ENCODE measurements around the gene VTI1A.
A peak's percentile ranks its signal among the peaks of the same experiment; 100 is the strongest.
"Not testable (repeated sequence)": the region's sequence is repeated elsewhere in the genome, so short reads cannot be mapped to it uniquely, and the experiment has no call there.

VTI1A gene

GRCh38 chr10:112454910-112455779, 8.1 kb downstream of the VTI1A start:
- DNase-seq: no peak

GRCh38 chr10:112456533-112456932, 9.5 kb downstream of the VTI1A start:
- peak in 1 of 2 donors; percentile 11 for DNase-seq

- DNase-seq: no peak
These were observed 13.4 kb downstream of the VTI1A start for GRCh38 chr10:112460366-112460765.

- DNase-seq: peak; percentile 47 to 69
These were observed 14.2 kb downstream of the VTI1A start for GRCh38 chr10:112461029-112461887.

DNA sequence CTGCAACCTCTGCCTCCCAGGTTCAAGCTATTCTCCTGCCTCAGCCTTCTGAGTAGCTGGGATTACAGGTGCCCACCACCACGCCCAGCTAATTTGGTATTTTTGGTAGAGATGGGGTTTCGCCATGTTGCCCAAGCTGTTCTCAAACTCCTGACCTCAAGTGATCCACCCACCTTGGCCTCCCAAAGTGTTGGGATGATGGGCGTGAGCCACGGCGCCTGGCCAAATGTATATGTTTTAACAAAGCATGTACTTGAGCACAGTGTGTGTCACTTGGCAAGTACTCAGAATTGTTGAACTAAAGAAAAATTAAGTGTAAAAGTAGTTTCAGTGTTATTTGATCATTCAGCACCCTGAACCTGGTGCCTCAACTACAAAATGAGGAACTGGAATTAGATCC, 17.1 kb downstream of the VTI1A start:
- not testable (repeated sequence) for DNase-seq

DNA sequence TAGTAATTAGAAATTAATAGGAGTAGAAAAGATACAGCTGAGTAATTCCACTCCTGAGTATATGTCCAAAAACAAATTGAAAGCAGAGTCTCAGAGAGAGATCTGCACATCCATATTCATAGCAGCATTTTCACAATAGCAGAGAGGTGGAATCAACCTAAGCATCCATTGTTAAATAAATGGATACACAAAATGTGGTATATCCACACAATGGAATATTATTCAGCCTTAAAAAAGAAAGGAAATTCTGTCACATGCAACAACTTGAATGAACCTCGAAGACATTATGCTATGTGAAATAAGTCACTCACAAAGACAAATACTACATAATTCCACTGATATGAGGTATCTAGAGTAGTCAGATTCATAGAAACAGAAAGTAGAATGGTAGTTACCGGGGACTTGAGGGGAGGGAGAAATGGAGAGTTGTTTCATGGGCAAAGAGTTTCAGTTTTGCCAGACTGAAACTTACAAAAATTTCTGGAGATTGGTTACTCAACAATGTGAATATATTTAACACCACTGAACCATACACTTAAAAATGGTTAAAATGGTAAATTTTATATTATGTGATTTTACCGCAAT, 18.4 kb downstream of the VTI1A start:
- no peak for DNase-seq

DNA sequence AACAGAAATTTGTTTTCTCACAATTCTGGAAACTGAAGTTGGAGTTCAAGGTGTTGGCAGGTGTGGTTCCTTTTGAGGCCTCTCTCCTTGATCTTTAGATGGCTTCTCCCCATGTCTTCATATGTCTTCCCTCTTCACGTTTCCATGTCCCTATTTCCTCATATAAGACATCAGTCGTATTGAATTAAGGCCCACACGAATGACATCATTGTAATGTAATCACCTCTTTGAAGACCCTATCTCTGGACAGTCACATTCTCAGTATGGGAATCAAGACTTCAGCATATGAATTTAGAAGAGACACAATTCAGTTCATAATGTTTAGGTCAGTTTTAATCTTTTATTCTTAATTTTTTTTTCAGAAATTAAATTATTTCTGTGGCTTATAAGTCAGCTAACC, 19.8 kb downstream of the VTI1A start:
- no peak for DNase-seq

- DNase-seq: no peak
These were observed 20.6 kb downstream of the VTI1A start for GRCh38 chr10:112467541-112468075.

- DNase-seq: peak; percentile 12 to 32
These were observed 25.0 kb downstream of the VTI1A start for GRCh38 chr10:112471878-112472487.

GRCh38 chr10:112475575-112476218, 28.7 kb downstream of the VTI1A start:
- DNase-seq: no peak

GRCh38 chr10:112481602-112482001, 34.6 kb downstream of the VTI1A start:
- DNase-seq: no peak

DNA sequence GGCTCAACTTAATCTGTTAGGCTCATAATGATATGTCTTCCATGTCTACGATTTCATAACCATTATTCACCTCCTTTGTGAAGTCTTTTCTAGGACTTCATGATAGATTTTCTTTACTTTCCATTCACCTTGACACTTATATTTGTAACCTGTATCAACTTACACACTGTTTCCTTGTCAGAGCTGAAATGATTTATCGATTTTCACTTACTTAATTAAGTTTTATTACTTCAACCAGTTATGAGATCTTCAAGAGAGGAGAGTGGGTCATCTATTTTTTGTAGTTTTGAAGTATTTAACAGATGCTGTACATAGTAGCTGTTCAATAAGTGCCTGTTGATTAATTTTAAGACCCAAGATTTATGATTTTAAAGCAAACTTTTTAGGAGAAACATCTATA, 37.4 kb downstream of the VTI1A start:
- no peak for DNase-seq

GRCh38 chr10:112487964-112488363, 40.9 kb downstream of the VTI1A start:
- no peak for DNase-seq

GRCh38 chr10:112490545-112490944, 43.5 kb downstream of the VTI1A start:
- DNase-seq: no peak

DNA sequence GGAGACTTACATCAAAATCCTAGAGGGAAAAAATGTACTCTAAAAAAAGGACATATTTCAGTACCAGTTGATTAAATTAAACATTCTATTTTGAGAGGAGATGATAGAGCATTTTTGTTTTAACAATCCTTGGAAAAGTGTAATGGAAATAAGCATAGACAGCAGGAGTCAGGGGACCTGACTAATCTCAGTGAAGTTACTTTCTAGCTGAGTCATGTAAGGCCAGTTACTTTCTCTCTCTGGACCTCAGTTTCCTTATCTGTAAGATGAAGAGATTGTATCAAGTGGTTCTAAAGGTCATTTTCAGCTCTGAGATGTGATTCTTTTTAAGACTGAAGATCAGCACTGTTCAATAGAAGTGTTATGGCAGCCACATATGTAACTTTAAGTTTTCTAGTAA, 44.1 kb downstream of the VTI1A start:
- no peak for DNase-seq

DNA sequence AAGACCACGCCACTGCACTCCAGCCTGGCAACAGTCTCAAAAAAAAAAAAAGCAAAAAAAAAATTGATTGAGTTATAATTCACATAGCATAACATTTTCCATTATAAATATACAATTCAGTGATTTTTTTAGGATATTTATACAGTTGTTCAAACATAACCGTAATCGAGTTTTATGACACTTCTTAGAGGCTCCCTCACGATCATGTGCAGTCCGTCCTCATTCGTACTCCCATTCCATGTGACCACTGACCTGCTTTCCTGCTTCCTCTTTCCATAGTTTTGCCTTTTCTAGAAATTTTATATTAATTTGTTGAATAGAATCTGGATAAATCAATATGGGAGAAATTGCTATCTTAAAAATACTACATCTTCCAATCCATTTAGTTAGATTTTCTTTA, 45.7 kb downstream of the VTI1A start:
- no peak for DNase-seq

DNA sequence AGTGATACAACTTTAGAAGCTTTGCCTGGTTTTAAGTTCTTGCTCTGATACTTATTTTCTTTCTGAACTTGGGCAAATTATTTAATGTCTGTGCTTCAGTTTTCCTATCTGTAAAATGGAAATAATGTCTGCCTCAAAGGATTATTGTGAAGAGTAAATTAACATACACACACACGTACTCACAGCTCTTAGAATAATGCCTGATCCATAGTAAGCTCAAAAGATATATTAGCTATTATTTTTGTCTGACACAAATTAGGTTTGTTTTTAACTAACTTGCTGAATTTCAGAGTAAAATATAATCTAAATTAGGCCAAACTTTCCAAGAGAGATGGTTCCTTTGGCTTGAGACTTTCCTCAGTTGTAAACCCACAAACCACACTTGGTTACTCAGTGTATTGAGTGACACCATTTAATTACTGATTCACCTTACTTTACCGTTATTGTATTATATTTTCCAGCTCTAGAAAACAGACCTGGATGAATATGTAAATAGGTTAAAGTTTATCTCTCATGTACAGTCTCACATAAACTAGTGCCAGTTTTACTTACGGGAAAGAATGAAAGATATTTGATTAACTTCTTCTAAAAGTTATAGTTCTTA, 50.4 kb downstream of the VTI1A start:
- no peak for DNase-seq

GRCh38 chr10:112498806-112499205, 51.8 kb downstream of the VTI1A start:
- DNase-seq: no peak

- not testable (repeated sequence) for DNase-seq
These were observed 53.0 kb downstream of the VTI1A start for GRCh38 chr10:112499985-112500384.

DNA sequence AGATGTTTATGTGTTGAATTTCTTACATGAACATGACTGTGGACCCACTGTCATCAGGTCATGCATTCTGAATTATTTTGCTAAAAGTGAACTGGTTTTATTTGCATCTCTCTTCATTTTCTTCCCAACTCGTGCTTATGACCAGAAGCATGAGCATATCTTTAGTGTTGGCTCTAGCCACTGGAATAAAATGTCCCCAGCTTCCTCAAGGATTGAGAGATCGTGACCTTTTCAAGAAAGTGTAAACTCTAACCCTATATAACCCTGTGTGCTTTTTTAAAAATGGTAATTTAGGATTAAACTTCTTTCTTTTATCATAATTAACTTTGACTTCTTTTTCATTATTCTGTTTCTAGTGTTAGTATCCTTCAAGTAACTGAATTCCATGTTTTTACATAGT, 55.5 kb downstream of the VTI1A start:
- no peak for DNase-seq

DNA sequence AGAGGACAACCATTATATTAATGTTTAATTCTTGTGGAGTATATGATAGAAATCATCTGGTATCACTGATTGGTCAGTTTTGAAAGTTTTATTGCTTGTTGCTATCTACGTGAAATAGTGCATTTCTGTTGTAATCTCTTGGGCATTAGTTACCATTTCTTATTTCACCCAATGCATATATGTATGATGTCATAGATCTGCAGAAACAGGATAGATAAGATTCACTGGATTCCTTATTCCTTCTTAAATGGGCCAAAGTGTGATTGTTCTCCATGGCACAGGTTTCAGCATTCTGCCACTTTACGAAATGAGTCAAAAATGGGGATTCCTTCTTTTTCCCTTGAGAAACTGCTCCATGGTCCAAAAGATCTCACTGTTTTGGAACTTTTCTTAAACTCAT, 56.6 kb downstream of the VTI1A start:
- no peak for DNase-seq

DNA sequence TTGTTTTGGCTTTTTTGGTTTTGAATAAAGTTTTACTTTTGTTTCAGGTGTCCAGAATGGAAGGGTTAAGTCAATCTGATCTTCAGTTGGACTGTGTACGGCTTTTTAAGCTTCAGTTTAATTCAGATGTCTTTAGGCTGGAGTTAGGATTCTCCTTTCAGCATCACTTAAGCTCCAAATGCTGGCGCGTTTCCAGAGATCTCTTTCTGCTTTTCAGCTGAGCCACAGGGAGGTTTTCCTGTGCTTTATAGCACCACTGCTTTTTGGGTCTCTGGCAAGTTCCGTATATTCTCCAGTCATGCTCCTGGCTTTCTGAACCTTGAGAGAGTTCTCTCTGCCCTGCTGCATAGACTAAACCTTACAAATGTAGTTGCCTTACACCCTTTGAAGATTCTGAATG, 60.0 kb downstream of the VTI1A start:
- DNase-seq: no peak
